Measurements from ENCODE around the gene ACSM5. TPM values are rescaled to one million over a fixed set of nuclear protein-coding genes. Genes with fewer than 3 reads are reported as not detected.

ACSM5 gene
- total and polyA plus RNA-seq, 2 experiments from 2014 or later, result 5.5 to 8.9 TPM

DNA sequence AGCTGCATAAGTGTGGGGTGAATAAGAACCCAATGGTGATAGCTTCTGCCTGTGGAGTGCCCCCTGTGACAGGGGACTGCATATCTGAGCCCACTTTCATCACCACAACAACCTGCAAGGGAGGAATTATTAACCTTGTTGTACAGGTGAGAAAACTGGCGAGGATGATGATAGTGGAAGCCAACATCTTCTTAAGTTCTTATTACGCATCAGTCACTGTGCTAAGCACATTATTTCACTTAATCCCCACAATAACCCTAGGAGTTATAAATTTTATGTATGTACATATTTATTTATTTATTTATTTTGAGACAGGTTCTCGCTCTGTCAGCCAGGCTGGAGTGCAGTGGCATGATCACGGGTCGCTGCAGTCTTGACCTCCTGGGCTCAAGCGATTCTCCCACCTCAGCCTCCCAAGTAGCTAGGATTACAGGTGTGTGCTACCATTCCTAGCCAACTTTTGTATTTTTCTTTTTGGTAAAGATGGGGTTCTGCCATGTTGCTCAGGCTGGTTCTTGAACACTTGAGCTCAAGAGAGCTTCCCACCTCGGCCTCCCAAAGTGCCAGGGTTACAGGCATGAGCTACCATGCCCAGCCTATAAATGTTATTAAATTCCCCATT, 12.4 kb upstream of the ACSM5 start:
- no peaks in the 10 kb centered on the region for H3K9me3 ChIP-seq (ENCODE audit: low read depth)
- DNase-seq (ENCODE audit: low spot score), result no peak
- no peak overlapping the region for H3K4me3 ChIP-seq

GRCh38 chr16:20397468-20398074, 11.8 kb upstream of the ACSM5 start:
- no peak overlapping the region for H3K4me2 ChIP-seq
- H2AFZ ChIP-seq, result no peak overlapping the region
- no peaks in the 10 kb centered on the region for H3K36me3 ChIP-seq (replicated peaks; ENCODE audit: insufficient read depth, low read depth)
- H3K79me2 ChIP-seq, result no peaks in the 10 kb centered on the region
- H3K4me3 ChIP-seq, result no peak overlapping the region
- no peak for DNase-seq (ENCODE audit: low spot score)
- 79% methylated on average over 7 of the region's 7 CpGs for WGBS (ENCODE audit: low lambda C conversion rate, missing lambda C conversion rate)
- TF ChIP-seq EZH2 (IDR thresholded peaks at IDR 0.05; ENCODE audit: borderline replicate concordance) (no peak), EZH2phosphoT487 (IDR thresholded peaks at IDR 0.05; ENCODE audit: low read depth, severe bottlenecking, unreplicated experiment) (no peak)
- TF ChIP-seq, protein P1, sequence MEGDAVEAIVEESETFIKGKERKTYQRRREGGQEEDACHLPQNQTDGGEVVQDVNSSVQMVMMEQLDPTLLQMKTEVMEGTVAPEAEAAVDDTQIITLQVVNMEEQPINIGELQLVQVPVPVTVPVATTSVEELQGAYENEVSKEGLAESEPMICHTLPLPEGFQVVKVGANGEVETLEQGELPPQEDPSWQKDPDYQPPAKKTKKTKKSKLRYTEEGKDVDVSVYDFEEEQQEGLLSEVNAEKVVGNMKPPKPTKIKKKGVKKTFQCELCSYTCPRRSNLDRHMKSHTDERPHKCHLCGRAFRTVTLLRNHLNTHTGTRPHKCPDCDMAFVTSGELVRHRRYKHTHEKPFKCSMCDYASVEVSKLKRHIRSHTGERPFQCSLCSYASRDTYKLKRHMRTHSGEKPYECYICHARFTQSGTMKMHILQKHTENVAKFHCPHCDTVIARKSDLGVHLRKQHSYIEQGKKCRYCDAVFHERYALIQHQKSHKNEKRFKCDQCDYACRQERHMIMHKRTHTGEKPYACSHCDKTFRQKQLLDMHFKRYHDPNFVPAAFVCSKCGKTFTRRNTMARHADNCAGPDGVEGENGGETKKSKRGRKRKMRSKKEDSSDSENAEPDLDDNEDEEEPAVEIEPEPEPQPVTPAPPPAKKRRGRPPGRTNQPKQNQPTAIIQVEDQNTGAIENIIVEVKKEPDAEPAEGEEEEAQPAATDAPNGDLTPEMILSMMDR (IDR thresholded peaks at IDR 0.05; ENCODE audit: poor library complexity), result no peak
- no peaks in the 10 kb centered on the region for H3K9me2 ChIP-seq (replicated peaks; ENCODE audit: insufficient read depth)
- H4K20me1 ChIP-seq (ENCODE audit: insufficient read depth, poor library complexity, severe bottlenecking), result no peaks in the 10 kb centered on the region
- no peaks in the 10 kb centered on the region for H3K27me3 ChIP-seq
- no peaks in the 10 kb centered on the region for H3K9me3 ChIP-seq (ENCODE audit: low read depth)
- H3K27ac ChIP-seq, result no peak overlapping the region
- H3K4me1 ChIP-seq (ENCODE audit: insufficient read depth), result peaks cover 9% of the 10 kb centered on the region

More for the DNA sequence above, 12.4 kb upstream of the ACSM5 start:
- TF ChIP-seq, protein P1 (IDR thresholded peaks at IDR 0.05; ENCODE audit: poor library complexity), result no peak
- TF ChIP-seq EZH2 (IDR thresholded peaks at IDR 0.05; ENCODE audit: borderline replicate concordance) (no peak), EZH2phosphoT487 (IDR thresholded peaks at IDR 0.05; ENCODE audit: low read depth, severe bottlenecking, unreplicated experiment) (no peak)
- Histone ChIP-seq H2AFZ (no peak overlapping the region), H3K27ac (no peak overlapping the region), H3K4me2 (no peak overlapping the region), H3K79me2 (no peaks in the 10 kb centered on the region), H3K4me1 (ENCODE audit: insufficient read depth) (peaks cover 9% of the 10 kb centered on the region), H3K27me3 (no peaks in the 10 kb centered on the region), H3K9me2 (replicated peaks; ENCODE audit: insufficient read depth) (no peaks in the 10 kb centered on the region), H4K20me1 (ENCODE audit: insufficient read depth, poor library complexity, severe bottlenecking) (no peaks in the 10 kb centered on the region), H3K36me3 (replicated peaks; ENCODE audit: insufficient read depth, low read depth) (no peaks in the 10 kb centered on the region)
- WGBS (ENCODE audit: low lambda C conversion rate, missing lambda C conversion rate), result 96% methylated on average over 7 of the region's 7 CpGs

DNA sequence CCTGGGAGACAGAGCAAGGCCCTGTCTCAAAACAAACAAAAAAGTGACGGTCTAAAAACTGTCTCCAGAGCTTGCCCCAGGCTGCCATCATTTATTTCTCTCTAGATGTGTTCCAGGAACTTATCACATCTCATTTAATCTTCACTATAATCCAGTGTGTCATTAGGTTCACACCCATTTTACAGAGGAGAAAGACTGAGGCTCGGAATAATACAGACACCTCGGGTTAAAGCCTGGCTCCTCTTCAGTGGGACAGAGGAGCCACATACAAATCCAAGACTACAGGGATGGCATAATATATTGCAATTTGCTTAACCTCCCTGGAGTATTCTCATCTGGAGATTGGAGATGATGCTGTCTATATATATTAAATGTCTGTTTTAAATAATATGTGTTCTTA, 10.7 kb upstream of the ACSM5 start:
- no peak for DNase-seq (ENCODE audit: low spot score)
- H4K20me1 ChIP-seq (ENCODE audit: insufficient read depth, poor library complexity, severe bottlenecking), result no peaks in the 10 kb centered on the region
- H3K4me3 ChIP-seq, result no peak overlapping the region
- H2AFZ ChIP-seq, result no peak overlapping the region
- H3K9me3 ChIP-seq (ENCODE audit: low read depth), result no peaks in the 10 kb centered on the region
- TF ChIP-seq EZH2 (IDR thresholded peaks at IDR 0.05; ENCODE audit: borderline replicate concordance) (no peak), EZH2phosphoT487 (IDR thresholded peaks at IDR 0.05; ENCODE audit: low read depth, severe bottlenecking, unreplicated experiment) (no peak)
- TF ChIP-seq, protein P1 (IDR thresholded peaks at IDR 0.05; ENCODE audit: poor library complexity), result no peak
- peaks cover 9% of the 10 kb centered on the region for H3K4me1 ChIP-seq (ENCODE audit: insufficient read depth)
- no peaks in the 10 kb centered on the region for H3K36me3 ChIP-seq (replicated peaks; ENCODE audit: insufficient read depth, low read depth)
- 86% methylated on average over 3 of the region's 3 CpGs for WGBS (ENCODE audit: low lambda C conversion rate, missing lambda C conversion rate)
- H3K79me2 ChIP-seq, result no peaks in the 10 kb centered on the region
- H3K9me2 ChIP-seq (replicated peaks; ENCODE audit: insufficient read depth), result no peaks in the 10 kb centered on the region
- no peak overlapping the region for H3K4me2 ChIP-seq
- no peaks in the 10 kb centered on the region for H3K27me3 ChIP-seq
- H3K27ac ChIP-seq, result no peak overlapping the region

Measured in hepatocyte (in vitro differentiated cells).